Ascending aorta (tissue), 2 donors: Measurements from ENCODE around the gene ARPC5. TPM values are rescaled to one million over a fixed set of nuclear protein-coding genes. Genes with fewer than 3 reads are reported as not detected.

Source experiments
- DNase-seq, 2 donors: peaks; one replicate each; pipeline ENCODE4 v3.0.0-alpha.2; 2019; ENCODE audit warnings: low spot score in 2 of 2
- H3K27ac ChIP-seq, 2 donors: fragments of 200-600 bp; sonication (generic); one replicate each; pipeline ENCODE4 v1.5.1; 2016 to 2017; ENCODE audit warnings: mild to moderate bottlenecking in 1 of 2
- H3K27me3 ChIP-seq: fragments of 200-600 bp; sonication (generic); one replicate; pipeline ENCODE4 v1.5.1; 2017
- H3K36me3 ChIP-seq, 2 donors: fragments of 200-600 bp; sonication (generic); one replicate each; pipeline ENCODE4 v1.5.1; 2016
- H3K4me1 ChIP-seq, 2 donors: fragments of 200-600 bp; sonication (generic); one replicate each; pipeline ENCODE4 v1.5.1; 2016 to 2017; ENCODE audit warnings: mild to moderate bottlenecking in 1 of 2
- H3K4me3 ChIP-seq, 2 donors: fragments of 200-600 bp; sonication (generic); one replicate each; pipeline ENCODE4 v1.5.1; 2016 to 2017; ENCODE audit warnings: mild to moderate bottlenecking in 1 of 2
- H3K9me3 ChIP-seq, 2 donors: fragments of 200-600 bp; sonication (generic); one replicate each; pipeline ENCODE4 v1.5.1; 2016
- CTCF ChIP-seq, 3 experiments: fragments of 200-600 bp in 2 of 3; fragments of 450-650 bp in 1 of 3; sonication (generic) in 2 of 3; IDR thresholded peaks; one replicate each; pipeline ENCODE4 v1.5.1; 2016 to 2019; ENCODE audit warnings: antibody characterized with exemption in 3 of 3, mild to moderate bottlenecking in 1 of 3, moderate library complexity in 1 of 3
- intact Hi-C: fragments of 100-400 bp; cut with DNase I; formaldehyde crosslinking; loops from one replicate; pipeline ENCODE4 v1.15.1; 2023
- total RNA-seq: library from RNA; depleted of rRNA; stranded (reverse); fragments of >200 nt; gene quantifications from one replicate; pipeline ENCODE4 v1.1.0, GENCODE V29; 2016

The ARPC5 gene
- total RNA-seq, 1 donor from 2014 or later, result 48.3 TPM

GRCh38 chr1:183586455-183586854, 49.1 kb downstream of the ARPC5 start:
- no peak for TF ChIP-seq CTCF (IDR thresholded peaks at IDR 0.05)
- DNase-seq, result peak in 1 of 2 donors; percentile 21
- Histone ChIP-seq H3K9me3 (no peaks in the 10 kb centered on the region), H3K36me3 (no peaks in the 10 kb centered on the region), H3K4me3 (no peak overlapping the region), H3K4me1 (peaks cover 4 to 9% of the 10 kb centered on the region in 2 donors), H3K27me3 (no peaks in the 10 kb centered on the region), H3K27ac (no peak overlapping the region)
- intact Hi-C loops, result no loop called here

DNA sequence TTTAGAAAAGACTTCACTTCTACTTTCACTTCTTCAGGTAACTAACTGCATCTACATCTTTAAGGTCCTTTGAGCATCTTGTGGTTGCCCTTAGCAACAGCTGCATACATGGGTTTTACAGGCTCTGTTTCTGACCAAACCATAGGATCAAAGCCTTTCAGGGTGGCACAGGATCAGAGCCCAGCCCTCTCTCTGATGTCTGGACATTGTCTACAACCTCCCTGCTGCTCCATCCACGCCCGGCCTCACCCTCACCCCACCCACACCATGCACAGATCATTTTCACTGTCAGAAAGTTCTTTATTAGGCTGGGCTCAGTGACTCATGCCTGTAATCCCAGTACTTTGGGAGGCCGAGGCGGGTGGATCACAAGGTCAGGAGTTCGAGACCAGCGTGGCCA, 50.5 kb downstream of the ARPC5 start:
- TF ChIP-seq CTCF (IDR thresholded peaks at IDR 0.05), result no peak
- H3K27ac ChIP-seq, result no peak overlapping the region

DNA sequence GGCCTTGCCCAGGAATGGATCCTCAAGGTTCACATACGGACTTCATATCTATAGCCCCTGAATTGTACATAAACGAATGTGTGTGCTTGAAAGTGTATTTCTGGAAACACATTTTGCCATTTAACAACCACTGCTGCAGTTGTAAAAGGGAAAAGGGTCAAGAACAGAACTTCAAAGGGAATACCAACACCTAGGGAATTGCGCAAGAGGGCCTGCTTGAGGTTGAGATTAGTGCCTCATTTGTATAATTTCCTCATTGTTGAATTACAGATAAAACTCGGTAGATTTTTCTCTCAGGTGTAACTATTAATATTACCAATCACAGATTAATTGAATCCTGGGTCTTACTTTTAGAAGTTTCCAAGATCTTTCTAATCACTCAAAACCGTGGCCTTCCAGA, 51.4 kb downstream of the ARPC5 start:
- intact Hi-C loops, result loop anchor here (5.0 kb wide), 1 partner anchor 38 kb away; no protein-coding TSS in a partner anchor
- peak in 1 of 2 donors; percentile 22 for DNase-seq
- Histone ChIP-seq H3K4me1 (peaks cover 4 to 10% of the 10 kb centered on the region in 2 donors), H3K9me3 (no peaks in the 10 kb centered on the region), H3K27me3 (no peaks in the 10 kb centered on the region), H3K4me3 (no peak overlapping the region), H3K36me3 (no peaks in the 10 kb centered on the region), H3K27ac (peak overlapping the region in 1 of 2 donors; percentile 23)
- TF ChIP-seq CTCF (IDR thresholded peaks at IDR 0.05), result no peak

More for the DNA sequence above, 50.5 kb downstream of the ARPC5 start:
- Histone ChIP-seq H3K36me3 (no peaks in the 10 kb centered on the region), H3K4me1 (peaks cover 4 to 10% of the 10 kb centered on the region in 2 donors), H3K4me3 (no peak overlapping the region), H3K9me3 (no peaks in the 10 kb centered on the region), H3K27me3 (no peaks in the 10 kb centered on the region)
- peak in 1 of 2 donors; percentile 21 for DNase-seq
- intact Hi-C loops, result no loop called here

- TF ChIP-seq CTCF (IDR thresholded peaks at IDR 0.05), result no peak
- Histone ChIP-seq H3K4me1 (peaks cover 8 to 16% of the 10 kb centered on the region in 2 donors), H3K36me3 (no peaks in the 10 kb centered on the region), H3K27me3 (no peaks in the 10 kb centered on the region), H3K27ac (no peak overlapping the region), H3K9me3 (no peaks in the 10 kb centered on the region), H3K4me3 (no peak overlapping the region)
- intact Hi-C loops, result loop anchor here (5.0 kb wide), 1 partner anchor 39 kb away; no protein-coding TSS in a partner anchor
- DNase-seq, result peak in 1 of 2 donors; percentile 62
Measured at GRCh38 chr1:183583466-183583865, 52.1 kb downstream of the ARPC5 start.

GRCh38 chr1:183582021-183582713, 53.4 kb downstream of the ARPC5 start:
- H3K9me3 ChIP-seq, result no peaks in the 10 kb centered on the region
- peak overlapping the region in 1 of 2 donors; percentile 31 for H3K4me3 ChIP-seq
- H3K36me3 ChIP-seq, result no peaks in the 10 kb centered on the region
- DNase-seq, result peak in 1 of 2 donors; percentile 64
- H3K27me3 ChIP-seq, result no peaks in the 10 kb centered on the region
- peaks cover 8 to 17% of the 10 kb centered on the region in 2 donors for H3K4me1 ChIP-seq
- H3K27ac ChIP-seq, result peak overlapping the region; percentile 50 to 63
- no peak for TF ChIP-seq CTCF (IDR thresholded peaks at IDR 0.05)
- intact Hi-C loops, result loop anchor here (5.0 kb wide), 1 partner anchor 40 kb away; no protein-coding TSS in a partner anchor
